Sigmoid colon (tissue), 4 donors: ENCODE data around the gene USP30.

Experiments used
- POLR2AphosphoS5 ChIP-seq, 4 donors: sonication (generic); formaldehyde crosslinking; IDR thresholded peaks; one replicate each; pipeline ENCODE4 v1.6.1; 2017; ENCODE audit warnings: antibody characterized with exemption in 4 of 4
- TF ChIP-seq, protein P1 (sequence below), 4 experiments: fragments of 450-650 bp in 3 of 4; fragments of 200-600 bp in 1 of 4; IDR thresholded peaks; one replicate each; pipeline ENCODE4 v1.5.1; 2016 to 2019; ENCODE audit warnings: antibody characterized with exemption in 4 of 4, mild to moderate bottlenecking in 3 of 4, moderate library complexity in 2 of 4

- no peak for TF ChIP-seq POLR2AphosphoS5 (IDR thresholded peaks at IDR 0.05)
- TF ChIP-seq, protein P1, sequence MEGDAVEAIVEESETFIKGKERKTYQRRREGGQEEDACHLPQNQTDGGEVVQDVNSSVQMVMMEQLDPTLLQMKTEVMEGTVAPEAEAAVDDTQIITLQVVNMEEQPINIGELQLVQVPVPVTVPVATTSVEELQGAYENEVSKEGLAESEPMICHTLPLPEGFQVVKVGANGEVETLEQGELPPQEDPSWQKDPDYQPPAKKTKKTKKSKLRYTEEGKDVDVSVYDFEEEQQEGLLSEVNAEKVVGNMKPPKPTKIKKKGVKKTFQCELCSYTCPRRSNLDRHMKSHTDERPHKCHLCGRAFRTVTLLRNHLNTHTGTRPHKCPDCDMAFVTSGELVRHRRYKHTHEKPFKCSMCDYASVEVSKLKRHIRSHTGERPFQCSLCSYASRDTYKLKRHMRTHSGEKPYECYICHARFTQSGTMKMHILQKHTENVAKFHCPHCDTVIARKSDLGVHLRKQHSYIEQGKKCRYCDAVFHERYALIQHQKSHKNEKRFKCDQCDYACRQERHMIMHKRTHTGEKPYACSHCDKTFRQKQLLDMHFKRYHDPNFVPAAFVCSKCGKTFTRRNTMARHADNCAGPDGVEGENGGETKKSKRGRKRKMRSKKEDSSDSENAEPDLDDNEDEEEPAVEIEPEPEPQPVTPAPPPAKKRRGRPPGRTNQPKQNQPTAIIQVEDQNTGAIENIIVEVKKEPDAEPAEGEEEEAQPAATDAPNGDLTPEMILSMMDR (IDR thresholded peaks at IDR 0.05) = no peak
Observed at GRCh38 chr12:109053382-109054123, 1.2 kb downstream of the USP30 start.
